ENCODE data around the gene ULK2.

Gene ULK2

DNA sequence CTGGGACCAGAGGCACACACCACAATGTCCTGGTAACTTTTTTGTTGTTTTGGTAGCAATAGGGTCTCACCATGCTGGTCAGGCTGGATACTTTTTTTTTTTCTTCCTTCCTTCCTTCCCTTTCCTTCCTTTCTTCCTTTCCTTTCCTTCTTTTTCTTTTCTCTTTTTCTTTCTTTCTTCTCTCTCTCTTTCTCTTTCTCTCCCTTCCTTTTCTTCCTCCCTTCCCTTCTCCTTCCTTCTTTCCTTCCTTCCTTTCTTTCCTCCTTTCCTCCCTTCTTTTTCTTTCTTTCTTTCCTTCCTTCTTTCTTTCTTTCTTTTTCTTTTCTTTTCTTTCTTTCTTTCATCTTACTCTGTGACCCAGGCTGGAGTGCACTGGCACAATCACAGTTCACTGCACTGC is 18.4 kb upstream of the ULK2 start:
- Histone ChIP-seq H3K27ac (ENCODE audit: low read length) (no peak overlapping the region), H3K36me3 (replicated peaks; ENCODE audit: low read depth, low read length) (no peaks in the 10 kb centered on the region), H3K4me1 (ENCODE audit: low read length) (no peaks in the 10 kb centered on the region), H3K9ac (ENCODE audit: low read length) (no peak overlapping the region), H3K4me2 (ENCODE audit: low read length) (no peak overlapping the region), H3K27me3 (ENCODE audit: low read depth, low read length) (no peaks in the 10 kb centered on the region), H3K79me2 (ENCODE audit: low read length) (no peaks in the 10 kb centered on the region), H3K4me3 (ENCODE audit: low read length) (no peak overlapping the region), H4K20me1 (ENCODE audit: insufficient read depth, low read length) (no peaks in the 10 kb centered on the region), H2AFZ (ENCODE audit: low read depth, low read length) (no peak overlapping the region), H3K9me3 (ENCODE audit: insufficient read depth, low read length) (no peaks in the 10 kb centered on the region)
- TF ChIP-seq, protein P1, sequence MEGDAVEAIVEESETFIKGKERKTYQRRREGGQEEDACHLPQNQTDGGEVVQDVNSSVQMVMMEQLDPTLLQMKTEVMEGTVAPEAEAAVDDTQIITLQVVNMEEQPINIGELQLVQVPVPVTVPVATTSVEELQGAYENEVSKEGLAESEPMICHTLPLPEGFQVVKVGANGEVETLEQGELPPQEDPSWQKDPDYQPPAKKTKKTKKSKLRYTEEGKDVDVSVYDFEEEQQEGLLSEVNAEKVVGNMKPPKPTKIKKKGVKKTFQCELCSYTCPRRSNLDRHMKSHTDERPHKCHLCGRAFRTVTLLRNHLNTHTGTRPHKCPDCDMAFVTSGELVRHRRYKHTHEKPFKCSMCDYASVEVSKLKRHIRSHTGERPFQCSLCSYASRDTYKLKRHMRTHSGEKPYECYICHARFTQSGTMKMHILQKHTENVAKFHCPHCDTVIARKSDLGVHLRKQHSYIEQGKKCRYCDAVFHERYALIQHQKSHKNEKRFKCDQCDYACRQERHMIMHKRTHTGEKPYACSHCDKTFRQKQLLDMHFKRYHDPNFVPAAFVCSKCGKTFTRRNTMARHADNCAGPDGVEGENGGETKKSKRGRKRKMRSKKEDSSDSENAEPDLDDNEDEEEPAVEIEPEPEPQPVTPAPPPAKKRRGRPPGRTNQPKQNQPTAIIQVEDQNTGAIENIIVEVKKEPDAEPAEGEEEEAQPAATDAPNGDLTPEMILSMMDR (IDR thresholded peaks at IDR 0.05; ENCODE audit: low read depth, low read length) = no peak
- no peak for TF ChIP-seq EZH2phosphoT487 (IDR thresholded peaks at IDR 0.05; ENCODE audit: low read depth)

DNA sequence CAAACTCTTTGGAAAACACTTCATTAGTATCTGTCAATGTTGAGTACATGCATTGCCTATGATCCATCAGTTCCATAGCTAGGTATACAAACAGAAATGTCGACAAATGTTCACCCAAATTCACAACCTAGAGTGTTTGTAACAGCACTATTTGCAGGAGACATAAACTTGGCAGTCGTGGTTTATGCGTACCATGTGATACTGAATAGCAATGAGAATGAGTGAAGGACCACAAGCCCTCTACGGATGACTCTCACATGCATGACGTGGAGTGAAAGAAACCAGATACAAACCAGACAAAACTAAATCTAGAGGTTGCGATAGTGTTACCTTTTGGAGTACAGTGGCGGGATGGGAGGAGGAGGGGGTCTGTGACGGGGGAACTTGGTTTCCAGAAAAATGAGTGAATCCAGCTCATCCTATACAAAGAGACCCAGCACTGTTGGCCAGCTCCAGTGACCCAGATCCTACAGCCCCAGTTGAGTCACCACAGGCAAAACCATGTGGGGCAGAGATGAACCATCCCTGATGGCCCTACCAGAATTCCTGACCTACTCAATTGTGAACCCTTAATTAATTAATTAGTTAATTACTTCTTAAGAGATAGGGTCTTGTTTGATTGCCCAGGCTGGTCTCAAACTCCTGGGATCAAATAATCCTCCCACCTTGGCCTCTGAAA is 15.9 kb upstream of the ULK2 start:
- Histone ChIP-seq H3K27ac (ENCODE audit: low read length) (no peak overlapping the region), H3K36me3 (replicated peaks; ENCODE audit: low read depth, low read length) (no peaks in the 10 kb centered on the region), H3K79me2 (ENCODE audit: low read length) (no peaks in the 10 kb centered on the region), H2AFZ (ENCODE audit: low read depth, low read length) (no peak overlapping the region), H3K4me2 (ENCODE audit: low read length) (no peak overlapping the region), H3K27me3 (ENCODE audit: low read depth, low read length) (no peaks in the 10 kb centered on the region), H3K4me1 (ENCODE audit: low read length) (no peaks in the 10 kb centered on the region), H3K4me3 (ENCODE audit: low read length) (no peak overlapping the region), H3K9ac (ENCODE audit: low read length) (no peak overlapping the region), H3K9me3 (ENCODE audit: insufficient read depth, low read length) (no peaks in the 10 kb centered on the region), H4K20me1 (ENCODE audit: insufficient read depth, low read length) (no peaks in the 10 kb centered on the region)
- TF ChIP-seq, protein P1 (IDR thresholded peaks at IDR 0.05; ENCODE audit: low read depth, low read length) = no peak
- no peak for TF ChIP-seq EZH2phosphoT487 (IDR thresholded peaks at IDR 0.05; ENCODE audit: low read depth)

DNA sequence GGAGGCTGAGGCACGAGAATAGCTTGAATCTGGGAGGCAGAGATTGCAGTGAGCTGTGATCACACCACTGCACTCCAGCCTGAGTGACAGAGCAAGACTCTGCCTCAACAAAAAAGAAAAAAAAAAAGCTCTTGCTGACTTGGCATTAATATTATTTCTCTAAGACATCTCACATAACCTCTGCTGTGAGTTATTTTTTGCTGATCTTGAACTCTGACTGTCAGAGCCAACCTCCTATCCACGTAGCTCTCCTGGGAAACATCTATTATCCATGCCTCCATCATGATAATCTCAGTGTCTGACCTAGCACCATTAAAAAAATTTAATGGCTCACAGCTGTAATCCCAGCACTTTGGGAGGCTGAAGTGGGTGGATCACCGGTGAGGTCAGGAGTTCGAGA is 12.7 kb upstream of the ULK2 start:
- no peaks in the 10 kb centered on the region for H3K36me3 ChIP-seq (replicated peaks; ENCODE audit: low read depth, low read length)
- H3K4me2 ChIP-seq (ENCODE audit: low read length) = no peak overlapping the region
- TF ChIP-seq, protein P1 (IDR thresholded peaks at IDR 0.05; ENCODE audit: low read depth, low read length) = no peak
- TF ChIP-seq EZH2phosphoT487 (IDR thresholded peaks at IDR 0.05; ENCODE audit: low read depth) = no peak
- no peak overlapping the region for H2AFZ ChIP-seq (ENCODE audit: low read depth, low read length)
- H3K9me3 ChIP-seq (ENCODE audit: insufficient read depth, low read length) = no peaks in the 10 kb centered on the region
- H3K79me2 ChIP-seq (ENCODE audit: low read length) = no peaks in the 10 kb centered on the region
- H3K9ac ChIP-seq (ENCODE audit: low read length) = no peak overlapping the region
- no peak overlapping the region for H3K4me3 ChIP-seq (ENCODE audit: low read length)
- H4K20me1 ChIP-seq (ENCODE audit: insufficient read depth, low read length) = no peaks in the 10 kb centered on the region
- no peaks in the 10 kb centered on the region for H3K4me1 ChIP-seq (ENCODE audit: low read length)
- no peaks in the 10 kb centered on the region for H3K27me3 ChIP-seq (ENCODE audit: low read depth, low read length)
- H3K27ac ChIP-seq (ENCODE audit: low read length) = no peak overlapping the region

DNA sequence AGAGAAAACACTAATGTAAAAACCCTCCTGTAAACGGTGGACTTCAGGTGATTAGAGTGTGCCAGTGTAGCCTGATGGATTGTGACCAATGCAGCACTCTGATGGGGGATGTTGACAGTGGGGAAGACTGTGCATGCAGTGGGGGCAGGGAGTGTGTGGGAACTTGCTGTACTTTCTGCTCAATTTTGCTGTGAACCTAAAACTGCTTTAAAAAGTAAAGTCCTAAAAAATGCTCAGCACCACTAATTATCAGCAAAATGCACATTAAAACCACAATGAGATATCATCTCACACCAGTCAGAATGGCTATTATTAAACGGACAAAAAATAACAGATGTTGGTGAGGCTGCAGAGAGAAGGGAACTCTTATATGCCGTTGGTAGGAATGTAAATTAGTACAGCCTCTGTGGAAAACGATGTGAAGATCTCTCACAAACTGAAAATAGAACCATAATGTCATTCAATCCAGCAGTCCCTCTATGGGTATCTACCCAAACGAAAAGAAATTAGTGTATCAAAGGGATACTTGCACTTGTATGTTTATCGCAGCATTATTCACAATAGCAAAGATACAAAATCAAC is 9.7 kb upstream of the ULK2 start:
- H3K36me3 ChIP-seq (replicated peaks; ENCODE audit: low read depth, low read length) = no peaks in the 10 kb centered on the region
- no peaks in the 10 kb centered on the region for H3K4me1 ChIP-seq (ENCODE audit: low read length)
- no peak overlapping the region for H3K4me2 ChIP-seq (ENCODE audit: low read length)
- H3K79me2 ChIP-seq (ENCODE audit: low read length) = no peaks in the 10 kb centered on the region
- H3K4me3 ChIP-seq (ENCODE audit: low read length) = no peak overlapping the region
- H3K27me3 ChIP-seq (ENCODE audit: low read depth, low read length) = no peaks in the 10 kb centered on the region
- H4K20me1 ChIP-seq (ENCODE audit: insufficient read depth, low read length) = no peaks in the 10 kb centered on the region
- no peak overlapping the region for H3K27ac ChIP-seq (ENCODE audit: low read length)
- TF ChIP-seq, protein P1 (IDR thresholded peaks at IDR 0.05; ENCODE audit: low read depth, low read length) = no peak
- TF ChIP-seq EZH2phosphoT487 (IDR thresholded peaks at IDR 0.05; ENCODE audit: low read depth) = no peak
- H3K9me3 ChIP-seq (ENCODE audit: insufficient read depth, low read length) = no peaks in the 10 kb centered on the region
- H2AFZ ChIP-seq (ENCODE audit: low read depth, low read length) = no peak overlapping the region
- H3K9ac ChIP-seq (ENCODE audit: low read length) = no peak overlapping the region

All from OCI-LY3 (cell line).